Ascending aorta (tissue), 2 donors: ENCODE data around the gene C22orf31. TPM values are rescaled to one million over a fixed set of nuclear protein-coding genes. Genes with fewer than 3 reads are reported as not detected.
A peak's percentile ranks its signal among the peaks of the same experiment; 100 is the strongest.

Experiments
- DNase-seq, 2 donors: peaks; one replicate each; pipeline ENCODE4 v3.0.0-alpha.2; 2019; ENCODE audit warnings: low spot score in 2 of 2
- H3K27ac ChIP-seq, 2 donors: fragments of 200-600 bp; sonication (generic); one replicate each; pipeline ENCODE4 v1.5.1; 2016 to 2017; ENCODE audit warnings: mild to moderate bottlenecking in 1 of 2
- H3K27me3 ChIP-seq: fragments of 200-600 bp; sonication (generic); one replicate; pipeline ENCODE4 v1.5.1; 2017
- H3K36me3 ChIP-seq, 2 donors: fragments of 200-600 bp; sonication (generic); one replicate each; pipeline ENCODE4 v1.5.1; 2016
- H3K4me1 ChIP-seq, 2 donors: fragments of 200-600 bp; sonication (generic); one replicate each; pipeline ENCODE4 v1.5.1; 2016 to 2017; ENCODE audit warnings: mild to moderate bottlenecking in 1 of 2
- H3K4me3 ChIP-seq, 2 donors: fragments of 200-600 bp; sonication (generic); one replicate each; pipeline ENCODE4 v1.5.1; 2016 to 2017; ENCODE audit warnings: mild to moderate bottlenecking in 1 of 2
- H3K9me3 ChIP-seq, 2 donors: fragments of 200-600 bp; sonication (generic); one replicate each; pipeline ENCODE4 v1.5.1; 2016
- CTCF ChIP-seq, 3 experiments: fragments of 200-600 bp in 2 of 3; fragments of 450-650 bp in 1 of 3; sonication (generic) in 2 of 3; IDR thresholded peaks; one replicate each; pipeline ENCODE4 v1.5.1; 2016 to 2019; ENCODE audit warnings: antibody characterized with exemption in 3 of 3, mild to moderate bottlenecking in 1 of 3, moderate library complexity in 1 of 3
- intact Hi-C: fragments of 100-400 bp; cut with DNase I; formaldehyde crosslinking; loops from one replicate; pipeline ENCODE4 v1.15.1; 2023
- total RNA-seq: library from RNA; depleted of rRNA; stranded (reverse); fragments of >200 nt; gene quantifications from one replicate; pipeline ENCODE4 v1.1.0, GENCODE V29; 2016

Gene C22orf31
- total RNA-seq, 1 donor from 2014 or later: not detected

DNA sequence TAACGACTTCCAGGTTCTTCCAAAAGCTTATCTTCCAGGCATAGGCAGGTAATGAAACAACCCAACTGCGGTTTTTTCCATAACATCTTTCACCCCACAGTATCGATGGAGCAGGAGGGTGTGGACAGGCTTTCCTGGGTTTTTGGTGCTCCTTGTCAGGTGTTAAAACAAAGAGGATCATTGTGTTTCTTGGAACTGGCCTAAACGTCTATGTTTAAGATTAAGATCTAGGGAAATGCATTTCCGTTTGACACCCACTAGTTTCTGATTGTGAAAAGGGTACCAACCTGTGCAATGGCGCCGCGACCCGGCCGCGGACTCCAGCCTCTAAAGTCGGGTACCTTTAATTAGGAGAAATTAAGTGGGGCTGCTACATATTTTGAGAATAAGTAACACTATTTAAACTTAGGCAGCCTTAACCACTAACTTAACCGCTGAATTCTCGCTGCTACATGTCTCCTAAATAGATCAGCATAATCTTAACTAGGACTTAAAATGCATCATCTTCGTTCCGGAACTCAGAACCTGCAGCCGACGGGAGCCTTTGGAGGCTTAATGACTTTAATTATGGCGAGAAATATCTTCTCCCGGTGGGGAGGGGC is 31.5 kb downstream of the C22orf31 start:
- TF ChIP-seq CTCF (IDR thresholded peaks at IDR 0.05): no peak
- DNase-seq: no peak
- Histone ChIP-seq H3K4me1 (peaks cover 16 to 29% of the 10 kb centered on the region in 2 donors), H3K27ac (peak overlapping the region; percentile 92 to 97), H3K36me3 (no peaks in the 10 kb centered on the region), H3K27me3 (no peaks in the 10 kb centered on the region), H3K9me3 (no peaks in the 10 kb centered on the region), H3K4me3 (peak overlapping the region; percentile 57)
- intact Hi-C loops: loop anchor here (1.0 to 5.0 kb wide), 4 partner anchors 21 to 115 kb away; no protein-coding TSS in a partner anchor

GRCh38 chr22:29029202-29030000 is 32.2 kb downstream of the C22orf31 start:
- H3K27me3 ChIP-seq: no peaks in the 10 kb centered on the region
- TF ChIP-seq CTCF (IDR thresholded peaks at IDR 0.05): no peak
- no peak for DNase-seq
- H3K4me3 ChIP-seq: no peak overlapping the region
- H3K9me3 ChIP-seq: no peaks in the 10 kb centered on the region
- H3K36me3 ChIP-seq: no peaks in the 10 kb centered on the region
- intact Hi-C loops: no loop called here
- H3K4me1 ChIP-seq: peaks cover 16 to 29% of the 10 kb centered on the region in 2 donors
- peak overlapping the region; percentile 92 to 97 for H3K27ac ChIP-seq

- Histone ChIP-seq H3K4me1 (peaks cover 16 to 29% of the 10 kb centered on the region in 2 donors), H3K27me3 (no peaks in the 10 kb centered on the region), H3K9me3 (no peaks in the 10 kb centered on the region), H3K27ac (peak overlapping the region in 1 of 2 donors; percentile 97), H3K36me3 (no peaks in the 10 kb centered on the region), H3K4me3 (no peak overlapping the region)
- DNase-seq: no peak
- intact Hi-C loops: no loop called here
- no peak for TF ChIP-seq CTCF (IDR thresholded peaks at IDR 0.05)
Observed at GRCh38 chr22:29028468-29028867, 33.2 kb downstream of the C22orf31 start.

GRCh38 chr22:29026579-29026978 is 35.1 kb downstream of the C22orf31 start:
- Histone ChIP-seq H3K27me3 (no peaks in the 10 kb centered on the region), H3K4me3 (no peak overlapping the region), H3K27ac (no peak overlapping the region), H3K4me1 (peaks cover under 1 to 14% of the 10 kb centered on the region in 2 donors), H3K36me3 (no peaks in the 10 kb centered on the region), H3K9me3 (no peaks in the 10 kb centered on the region)
- intact Hi-C loops: no loop called here
- TF ChIP-seq CTCF (IDR thresholded peaks at IDR 0.05): no peak
- DNase-seq: no peak

DNA sequence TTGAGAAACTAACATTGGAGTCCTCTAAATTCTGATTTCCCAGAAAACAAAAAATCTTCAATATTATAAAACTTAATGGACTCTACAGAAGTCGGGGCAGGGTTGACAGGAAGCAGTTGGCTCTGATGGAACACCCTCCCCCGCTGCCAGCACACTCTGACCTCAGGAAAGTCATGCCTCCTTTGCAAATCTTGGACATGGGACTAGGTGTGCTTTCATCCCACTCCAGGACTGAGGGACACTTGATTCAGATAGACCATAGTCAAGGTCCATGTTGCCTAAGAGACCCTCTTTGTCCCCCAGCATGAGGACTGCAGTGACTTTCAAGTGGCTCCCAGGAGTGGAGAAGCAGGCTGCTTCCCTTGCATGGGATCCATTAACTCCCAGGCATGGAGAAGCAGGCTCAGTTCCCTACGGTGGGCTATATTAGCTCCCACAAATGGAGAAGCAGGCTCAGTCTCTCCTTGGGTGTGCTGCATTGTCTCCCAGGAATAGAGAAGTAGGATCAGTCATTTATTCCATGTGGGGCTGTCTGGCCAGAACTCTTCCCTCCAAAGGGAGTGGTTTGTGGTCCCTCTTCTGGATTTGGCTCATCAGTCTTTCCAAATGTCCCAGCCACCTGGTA is 38.3 kb downstream of the C22orf31 start:
- Histone ChIP-seq H3K4me3 (no peak overlapping the region), H3K4me1 (no peaks in the 10 kb centered on the region), H3K27ac (no peak overlapping the region), H3K27me3 (no peaks in the 10 kb centered on the region), H3K9me3 (no peaks in the 10 kb centered on the region), H3K36me3 (no peaks in the 10 kb centered on the region)
- intact Hi-C loops: no loop called here
- no peak for DNase-seq
- TF ChIP-seq CTCF (IDR thresholded peaks at IDR 0.05): no peak
